CD4-positive, alpha-beta memory T cell (primary cell): ENCODE results near the gene DDX10. TPM values are rescaled to one million over a fixed set of nuclear protein-coding genes. Genes with fewer than 3 reads are reported as not detected.

ENCODE experiments used
- CTCF ChIA-PET: fragments of 350-600 bp; sonication (Branson Sonifier 250); formaldehyde crosslinking; loops from one replicate; lab custom pipeline; 2021; ENCODE audit warnings: inconsistent platforms; ENCODE audit not compliant: partially characterized antibody; lab: Charles Lee
- POLR2A ChIA-PET: fragments of 350-600 bp; sonication (Branson Sonifier 250); formaldehyde crosslinking; loops from one replicate; lab custom pipeline; 2021; ENCODE audit not compliant: partially characterized antibody; lab: Charles Lee
- DNase-seq, 5 donors: peaks; one replicate each; pipeline versions ENCODE4 v3.0.0 to v3.0.0-alpha.2; 2020 to 2022; ENCODE audit warnings: mixed read lengths in 1 of 5
- H3K27ac ChIP-seq: one replicate; pipeline ENCODE4 v1.7.0; 2013; ENCODE audit warnings: low read depth, low read length
- H3K27me3 ChIP-seq: 2 replicates; pipeline ENCODE4 v1.7.0; 2013; ENCODE audit warnings: mild to moderate bottlenecking, low read length, moderate library complexity; ENCODE audit not compliant: insufficient read depth
- H3K36me3 ChIP-seq: 2 replicates; pipeline ENCODE4 v1.7.0; 2013; ENCODE audit warnings: mild to moderate bottlenecking, low read length, moderate library complexity; ENCODE audit not compliant: insufficient read depth
- H3K4me1 ChIP-seq: 2 replicates; pipeline ENCODE4 v1.7.0; 2013; ENCODE audit warnings: mild to moderate bottlenecking, low read length, moderate library complexity; ENCODE audit not compliant: insufficient read depth
- H3K4me3 ChIP-seq, 2 donors: one replicate each; pipeline ENCODE4 v1.7.0; 2013; ENCODE audit warnings: low read length in 2 of 2, mild to moderate bottlenecking in 1 of 2
- H3K9me3 ChIP-seq, 2 donors: one replicate each; pipeline ENCODE4 v1.7.0; 2013; ENCODE audit warnings: low read length in 2 of 2, control low read depth in 1 of 2; ENCODE audit not compliant: control insufficient read depth in 1 of 2
- H3K27ac Mint-ChIP-seq, 7 donors: one replicate each; pipeline ENCODE4 v1.8.0; 2020 to 2021; ENCODE audit warnings: mixed read lengths in 7 of 7, mild to moderate bottlenecking in 6 of 7, inconsistent platforms in 3 of 7, moderate library complexity in 3 of 7
- H3K27me3 Mint-ChIP-seq, 2 donors: one replicate each; pipeline ENCODE4 v1.8.0; 2020 to 2021; ENCODE audit warnings: mixed read lengths in 2 of 2
- H3K36me3 Mint-ChIP-seq, 2 donors: one replicate each; pipeline ENCODE4 v1.8.0; 2020 to 2021; ENCODE audit warnings: mixed read lengths in 2 of 2, inconsistent platforms in 1 of 2, mild to moderate bottlenecking in 1 of 2
- H3K4me1 Mint-ChIP-seq, 4 donors: one replicate each; pipeline ENCODE4 v1.8.0; 2020 to 2021; ENCODE audit warnings: mixed read lengths in 4 of 4, mild to moderate bottlenecking in 1 of 4
- H3K4me3 Mint-ChIP-seq, 8 donors: one replicate each; pipeline ENCODE4 v1.8.0; 2020 to 2021; ENCODE audit warnings: mixed read lengths in 8 of 8, mild to moderate bottlenecking in 7 of 8, moderate library complexity in 6 of 8, inconsistent platforms in 3 of 8
- H3K9me3 Mint-ChIP-seq, 8 donors: one replicate each; pipeline ENCODE4 v1.8.0; 2020 to 2021; ENCODE audit warnings: mixed read lengths in 8 of 8, mild to moderate bottlenecking in 5 of 8, inconsistent platforms in 3 of 8, moderate library complexity in 1 of 8
- intact Hi-C: fragments of 100-400 bp; cut with micrococcal nuclease; formaldehyde crosslinking; loops from one replicate; pipeline ENCODE4 v1.15.1; 2023
- polyA plus RNA-seq, 2 donors: library from polyadenylated mRNA; unstranded; fragments of 300-500 nt; fragmentation: Illumina TruSeq; gene quantifications; one replicate each; pipeline ENCODE4 v1.2.3, GENCODE V29; 2021
- total RNA-seq, 2 experiments: library from RNA; stranded (reverse); gene quantifications; one replicate each; pipeline ENCODE4 v1.2.3, GENCODE V29; 2021

Gene DDX10
- total and polyA plus RNA-seq, 4 experiments from 2014 or later, result 15.7 to 18.2 (median 16.7) TPM

DNA sequence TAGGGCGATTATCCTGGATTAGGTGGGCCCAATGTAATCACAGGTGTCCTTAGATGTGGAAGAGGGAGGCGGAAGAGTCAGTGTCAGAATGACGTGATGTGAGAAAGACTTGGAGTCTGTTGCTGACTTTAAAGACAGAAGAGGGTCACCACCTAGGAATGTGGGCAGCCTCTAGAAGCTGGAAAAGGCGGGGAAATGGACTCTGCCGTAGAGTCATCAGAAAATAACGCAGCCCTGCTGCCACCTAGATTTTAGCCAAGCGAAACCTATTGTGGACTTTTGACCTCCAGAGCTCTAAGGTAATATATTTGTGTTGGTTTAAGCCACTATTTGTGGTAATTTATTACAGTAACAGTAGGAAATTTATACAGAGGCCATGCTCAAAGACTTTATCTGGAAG lies 4.8 kb downstream of the DDX10 start:
- Histone ChIP-seq H3K27ac (no peak overlapping the region), H3K36me3 (no peaks in the 10 kb centered on the region), H3K4me1 (peaks cover 27% of the 10 kb centered on the region), H3K4me3 (no peak overlapping the region), H3K27me3 (no peaks in the 10 kb centered on the region), H3K9me3 (no peaks in the 10 kb centered on the region)
- ChIA-PET CTCF (no interaction called here), POLR2A (no interaction called here)
- H3K27ac Mint-ChIP-seq, result peak overlapping the region in 1 of 7 donors; percentile 65
- H3K9me3 Mint-ChIP-seq, result peaks cover 0 to 2% (median 0%) of the 10 kb centered on the region in 8 donors
- H3K4me1 Mint-ChIP-seq, result peaks cover 41 to 72% (median 59%) of the 10 kb centered on the region in 4 donors
- peaks cover 28 to 30% of the 10 kb centered on the region in 2 donors for H3K36me3 Mint-ChIP-seq
- intact Hi-C loops, result loop anchor here (5.0 to 10.0 kb wide), 3 partner anchors 175 to 547 kb away; partner anchors contain the start of genes ACAT1, ATM, NPAT and POGLUT3
- H3K4me3 Mint-ChIP-seq, result no peak overlapping the region
- no peak for DNase-seq
- no peaks in the 10 kb centered on the region for H3K27me3 Mint-ChIP-seq

DNA sequence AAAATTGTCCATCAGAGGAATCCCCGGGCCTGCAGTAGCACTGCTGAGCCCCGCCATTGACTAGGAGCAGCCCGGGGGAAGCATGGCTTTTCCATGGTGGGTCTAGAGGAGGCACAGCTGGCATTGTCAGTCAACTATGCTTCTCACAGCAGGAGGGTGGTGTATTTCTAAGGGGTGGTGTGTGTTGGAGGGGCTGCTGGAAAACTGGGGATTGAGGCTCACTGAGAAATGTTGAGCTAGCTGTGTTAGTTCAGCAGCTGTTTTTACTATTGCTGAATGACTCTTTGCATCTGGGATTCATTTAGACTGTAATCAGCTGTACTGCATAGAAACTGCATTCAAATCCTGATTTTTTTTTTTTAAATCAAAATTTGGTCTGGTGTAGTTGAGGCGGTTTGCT lies 5.6 kb downstream of the DDX10 start:
- intact Hi-C loops, result no loop called here
- Mint-ChIP-seq H3K27ac (no peak overlapping the region), H3K36me3 (peaks cover 33 to 35% of the 10 kb centered on the region in 2 donors), H3K9me3 (no peaks in the 10 kb centered on the region), H3K27me3 (no peaks in the 10 kb centered on the region), H3K4me1 (peaks cover 37 to 66% (median 56%) of the 10 kb centered on the region in 4 donors), H3K4me3 (no peak overlapping the region)
- Histone ChIP-seq H3K9me3 (no peaks in the 10 kb centered on the region), H3K36me3 (peaks cover 4% of the 10 kb centered on the region), H3K27me3 (no peaks in the 10 kb centered on the region), H3K4me3 (no peak overlapping the region), H3K27ac (no peak overlapping the region), H3K4me1 (peaks cover 27% of the 10 kb centered on the region)
- ChIA-PET POLR2A (no interaction called here), CTCF (no interaction called here)
- DNase-seq, result no peak

DNA sequence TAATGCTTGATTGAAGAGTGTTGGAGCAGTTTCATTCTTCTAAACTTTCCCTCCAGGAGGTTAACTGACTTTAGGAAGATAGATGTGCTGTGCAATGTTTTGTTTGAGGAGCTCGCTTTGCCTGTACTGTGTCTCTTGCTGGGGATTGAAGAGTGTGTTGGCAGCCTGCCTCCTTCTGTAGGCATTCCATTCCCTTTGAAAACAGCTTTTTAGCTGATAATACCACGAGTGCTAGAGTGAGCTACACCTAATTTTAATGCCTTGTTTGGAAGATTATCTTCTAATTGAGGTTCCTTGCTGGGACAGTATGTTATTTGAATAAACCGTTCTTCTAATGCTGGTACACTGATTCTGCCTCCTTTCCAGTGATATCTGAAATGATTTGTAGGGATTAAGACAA lies 7.2 kb downstream of the DDX10 start:
- no peaks in the 10 kb centered on the region for H3K27me3 ChIP-seq
- H3K4me3 Mint-ChIP-seq, result no peak overlapping the region
- ChIA-PET CTCF (no interaction called here), POLR2A (no interaction called here)
- peaks cover 16% of the 10 kb centered on the region for H3K36me3 ChIP-seq
- H3K4me1 ChIP-seq, result peaks cover 10% of the 10 kb centered on the region
- peak overlapping the region in 2 of 7 donors; percentile 15 to 16 for H3K27ac Mint-ChIP-seq
- H3K9me3 Mint-ChIP-seq, result no peaks in the 10 kb centered on the region
- H3K36me3 Mint-ChIP-seq, result peaks cover 37 to 42% of the 10 kb centered on the region in 2 donors
- H3K9me3 ChIP-seq, result no peaks in the 10 kb centered on the region
- no peak for DNase-seq
- intact Hi-C loops, result no loop called here
- H3K27me3 Mint-ChIP-seq, result no peaks in the 10 kb centered on the region
- no peak overlapping the region for H3K27ac ChIP-seq
- H3K4me1 Mint-ChIP-seq, result peaks cover 24 to 50% (median 40%) of the 10 kb centered on the region in 4 donors
- H3K4me3 ChIP-seq, result no peak overlapping the region

DNA sequence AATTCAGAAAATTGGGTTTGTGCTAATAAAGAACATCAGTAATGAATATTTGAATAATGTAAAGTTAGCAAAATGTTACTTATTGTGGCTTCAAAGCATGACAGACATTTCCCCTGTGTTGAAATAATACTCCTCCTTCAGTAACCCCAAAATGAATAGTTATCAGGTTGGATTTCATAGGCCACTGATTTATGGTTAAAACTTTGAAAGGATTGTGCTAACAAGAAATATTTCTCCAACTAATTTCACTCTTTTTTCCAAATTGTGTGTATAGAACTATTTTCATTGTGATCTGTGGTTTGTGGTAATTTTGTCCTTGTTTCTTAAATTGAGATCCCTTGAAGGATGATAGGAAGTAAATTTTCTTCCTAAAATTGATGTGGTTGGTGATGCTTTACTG lies 7.9 kb downstream of the DDX10 start:
- intact Hi-C loops, result no loop called here
- Histone ChIP-seq H3K4me1 (peaks cover 4% of the 10 kb centered on the region), H3K4me3 (no peak overlapping the region), H3K9me3 (no peaks in the 10 kb centered on the region), H3K27me3 (no peaks in the 10 kb centered on the region), H3K27ac (no peak overlapping the region), H3K36me3 (peaks cover 22% of the 10 kb centered on the region)
- ChIA-PET POLR2A (no interaction called here), CTCF (no interaction called here)
- no peak for DNase-seq
- Mint-ChIP-seq H3K9me3 (no peaks in the 10 kb centered on the region), H3K4me1 (peaks cover 21 to 43% (median 33%) of the 10 kb centered on the region in 4 donors), H3K27ac (peak overlapping the region in 1 of 7 donors; percentile 34), H3K4me3 (no peak overlapping the region), H3K36me3 (peaks cover 41 to 48% of the 10 kb centered on the region in 2 donors), H3K27me3 (no peaks in the 10 kb centered on the region)

DNA sequence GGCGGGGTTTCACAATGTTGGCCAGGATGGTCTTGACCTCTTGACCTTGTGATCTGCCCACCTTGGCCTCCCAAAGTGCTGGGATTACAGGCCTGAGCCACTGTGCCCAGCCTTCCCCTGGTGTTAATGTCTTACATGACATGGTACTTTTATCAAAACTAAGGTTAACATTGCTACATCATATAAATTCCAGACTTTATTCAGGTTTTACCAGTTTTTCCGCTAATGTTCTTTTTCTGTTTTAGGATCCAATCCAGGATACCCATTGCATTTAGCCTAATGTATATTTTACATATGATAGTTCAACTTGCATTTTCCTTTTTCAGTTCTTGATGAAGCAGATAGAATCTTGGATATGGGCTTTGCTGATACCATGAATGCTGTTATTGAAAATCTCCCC lies 14.2 kb downstream of the DDX10 start:
- no peak overlapping the region for H3K27ac Mint-ChIP-seq
- no peaks in the 10 kb centered on the region for H3K9me3 Mint-ChIP-seq
- H3K27me3 Mint-ChIP-seq, result no peaks in the 10 kb centered on the region
- no peak overlapping the region for H3K4me3 Mint-ChIP-seq
- Histone ChIP-seq H3K4me1 (no peaks in the 10 kb centered on the region), H3K4me3 (no peak overlapping the region), H3K27ac (no peak overlapping the region), H3K36me3 (peaks cover 26% of the 10 kb centered on the region), H3K27me3 (no peaks in the 10 kb centered on the region), H3K9me3 (no peaks in the 10 kb centered on the region)
- H3K36me3 Mint-ChIP-seq, result peaks cover 54 to 67% of the 10 kb centered on the region in 2 donors
- peaks cover 0 to 10% (median 2%) of the 10 kb centered on the region in 4 donors for H3K4me1 Mint-ChIP-seq
- no peak for DNase-seq
- intact Hi-C loops, result no loop called here
- POLR2A ChIA-PET, result no interaction called here
- CTCF ChIA-PET, result no interaction called here

DNA sequence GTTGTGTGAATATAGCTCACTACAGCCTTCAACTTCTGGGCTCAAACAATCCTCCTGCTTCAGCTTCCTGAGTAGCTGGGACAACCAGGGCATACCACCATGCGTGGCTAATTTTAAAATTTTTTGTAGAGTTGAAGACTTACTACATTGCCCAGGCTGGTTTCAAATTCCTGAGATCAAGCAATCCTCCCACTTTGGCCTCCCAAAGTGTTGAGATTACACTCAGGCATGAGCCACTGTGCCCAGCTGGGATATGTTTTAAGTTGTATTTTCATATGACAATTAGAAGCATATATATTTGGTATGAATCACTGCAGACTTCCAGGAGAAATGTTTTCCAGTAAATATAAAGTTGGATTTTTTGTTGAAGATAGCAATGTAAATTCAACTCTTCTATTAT lies 15.4 kb downstream of the DDX10 start:
- Histone ChIP-seq H3K27me3 (no peaks in the 10 kb centered on the region), H3K36me3 (peaks cover 24% of the 10 kb centered on the region), H3K27ac (no peak overlapping the region), H3K9me3 (no peaks in the 10 kb centered on the region), H3K4me3 (no peak overlapping the region), H3K4me1 (no peaks in the 10 kb centered on the region)
- intact Hi-C loops, result no loop called here
- CTCF ChIA-PET, result no interaction called here
- Mint-ChIP-seq H3K4me1 (peaks cover 0 to 5% (median 2%) of the 10 kb centered on the region in 4 donors), H3K9me3 (no peaks in the 10 kb centered on the region), H3K4me3 (no peak overlapping the region), H3K27ac (peak overlapping the region in 1 of 7 donors; percentile 3), H3K36me3 (peaks cover 51 to 63% of the 10 kb centered on the region in 2 donors), H3K27me3 (no peaks in the 10 kb centered on the region)
- POLR2A ChIA-PET, result no interaction called here
- no peak for DNase-seq

DNA sequence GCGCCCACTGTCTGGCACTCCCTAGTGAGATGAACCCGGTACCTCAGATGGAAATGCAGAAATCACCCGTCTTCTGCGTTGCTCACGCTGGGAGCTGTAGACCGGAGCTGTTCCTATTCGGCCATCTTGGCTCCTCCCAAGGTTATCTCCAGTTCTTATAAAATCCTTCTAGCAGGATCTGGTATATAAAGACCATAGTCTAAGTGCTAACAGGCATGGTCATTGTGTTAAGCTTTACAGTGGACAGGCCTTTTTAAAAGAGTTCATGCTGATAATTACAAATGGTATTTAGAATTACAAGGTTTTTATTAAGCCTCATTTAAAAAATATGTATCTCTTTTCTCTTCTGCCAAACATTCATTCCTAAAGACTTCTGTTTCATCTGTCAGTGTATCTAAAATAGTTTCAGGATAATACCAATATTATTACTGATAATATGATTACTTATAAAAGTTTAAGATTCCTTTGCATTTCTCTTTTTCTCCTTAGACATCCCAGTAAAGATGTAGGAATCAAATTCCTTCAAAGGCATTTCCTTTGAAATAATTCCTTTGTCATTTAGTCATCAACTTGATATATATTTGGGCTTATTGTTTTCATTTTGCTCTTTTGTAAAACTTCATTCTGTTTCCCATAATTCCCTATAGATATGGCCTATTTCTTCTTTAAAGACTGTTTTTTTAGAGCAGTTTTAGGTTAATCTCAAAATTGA lies 20.7 kb downstream of the DDX10 start:
- H3K36me3 Mint-ChIP-seq, result peaks cover 60 to 62% of the 10 kb centered on the region in 2 donors
- no peaks in the 10 kb centered on the region for H3K9me3 Mint-ChIP-seq
- Histone ChIP-seq H3K4me3 (no peak overlapping the region), H3K27ac (no peak overlapping the region), H3K4me1 (no peaks in the 10 kb centered on the region), H3K27me3 (no peaks in the 10 kb centered on the region), H3K36me3 (peaks cover 6% of the 10 kb centered on the region), H3K9me3 (no peaks in the 10 kb centered on the region)
- H3K4me1 Mint-ChIP-seq, result peaks cover 0 to 5% (median 3%) of the 10 kb centered on the region in 4 donors
- ChIA-PET CTCF (no interaction called here), POLR2A (no interaction called here)
- DNase-seq, result no peak
- H3K4me3 Mint-ChIP-seq, result no peak overlapping the region
- no peaks in the 10 kb centered on the region for H3K27me3 Mint-ChIP-seq
- no peak overlapping the region for H3K27ac Mint-ChIP-seq
- intact Hi-C loops, result loop anchor here (5.0 kb wide), 1 partner anchor 52 kb away; no protein-coding TSS in a partner anchor
